ENCODE data around the gene PXDN.

GRCh38 chr2:1743396-1744150 lies 742 bp downstream of the PXDN start:
- TF ChIP-seq CTCF (IDR thresholded peaks at IDR 0.05) (no peak), POLR2A (IDR thresholded peaks at IDR 0.05) (no peak), POLR2AphosphoS5 (IDR thresholded peaks at IDR 0.05) (no peak)

Measured in suprapubic skin (tissue), 4 donors.